Stimulated activated CD8-positive, alpha-beta memory T cell treated with anti-CD3 and anti-CD28 coated beads, Interleukin-4, amount 100 ng/mL, for 24 hours (primary cell): Measurements from ENCODE around the gene CELF2.

ENCODE experiments used
- DNase-seq: peaks from one replicate; pipeline ENCODE4 v3.0.0-alpha.2; 2020; ENCODE audit warnings: low read depth

The CELF2 gene

GRCh38 chr10:11154849-11155498 is 137.3 kb downstream of the CELF2 start:
- DNase-seq: no peak

- no peak for DNase-seq
Observed at GRCh38 chr10:11156480-11156879, 138.8 kb downstream of the CELF2 start.

GRCh38 chr10:11157292-11158076 is 139.8 kb downstream of the CELF2 start:
- DNase-seq: no peak

- DNase-seq: no peak
Observed at GRCh38 chr10:11158080-11158479, 140.4 kb downstream of the CELF2 start.

- DNase-seq: no peak
Observed at GRCh38 chr10:11159543-11160215, 142.0 kb downstream of the CELF2 start.

- DNase-seq: no peak
Observed at GRCh38 chr10:11161096-11161495, 143.4 kb downstream of the CELF2 start.

- no peak for DNase-seq
Observed at GRCh38 chr10:11161910-11162309, 144.2 kb downstream of the CELF2 start.

- peak; percentile 58 for DNase-seq
Observed at GRCh38 chr10:11162828-11163599, 145.3 kb downstream of the CELF2 start.

GRCh38 chr10:11163780-11164550 is 146.3 kb downstream of the CELF2 start:
- DNase-seq: no peak

- no peak for DNase-seq
Observed at GRCh38 chr10:11164551-11164802, 146.8 kb downstream of the CELF2 start.

- DNase-seq: peak; percentile 54
Observed at GRCh38 chr10:11164803-11165590, 147.3 kb downstream of the CELF2 start.

GRCh38 chr10:11165591-11166543 is 148.2 kb downstream of the CELF2 start:
- DNase-seq: peak; percentile 43

- DNase-seq: no peak
Observed at GRCh38 chr10:11166550-11166949, 148.9 kb downstream of the CELF2 start.

- no peak for DNase-seq
Observed at GRCh38 chr10:11167233-11167966, 149.7 kb downstream of the CELF2 start.

GRCh38 chr10:11168423-11169090 is 150.9 kb downstream of the CELF2 start:
- DNase-seq: no peak

- DNase-seq: no peak
Observed at GRCh38 chr10:11169976-11170375, 152.3 kb downstream of the CELF2 start.

GRCh38 chr10:11170574-11170973 is 152.9 kb downstream of the CELF2 start:
- no peak for DNase-seq
